H9 (cell line): ENCODE measurements around the gene RAP1GAP2. TPM values are rescaled to one million over a fixed set of nuclear protein-coding genes. Genes with fewer than 3 reads are reported as not detected.

Experiments
- DNase-seq: peaks from one replicate; pipeline ENCODE4 v3.0.0-alpha.2; 2017
- H2AFZ ChIP-seq: one replicate; pipeline ENCODE4 v1.6.1; 2013; ENCODE audit warnings: mild to moderate bottlenecking, low read length, control low read depth, moderate library complexity
- H2AK5ac ChIP-seq: 2 replicates; pipeline ENCODE4 v1.6.1; 2013; ENCODE audit warnings: low read length, control low read depth, mixed read lengths; ENCODE audit not compliant: insufficient read length
- H2BK120ac ChIP-seq: one replicate; pipeline ENCODE4 v1.6.1; 2013; ENCODE audit warnings: low read depth, mild to moderate bottlenecking, low read length, control low read depth, inconsistent platforms; ENCODE audit not compliant: poor library complexity, severe bottlenecking
- H2BK12ac ChIP-seq: 2 replicates; pipeline ENCODE4 v1.6.1; 2013; ENCODE audit warnings: low read length, control low read depth, mixed read lengths, low read depth; ENCODE audit not compliant: insufficient read length
- H2BK15ac ChIP-seq: 2 replicates; pipeline ENCODE4 v1.6.1; 2013; ENCODE audit warnings: low read depth, low read length, control low read depth
- H2BK20ac ChIP-seq: one replicate; pipeline ENCODE4 v1.6.1; 2013; ENCODE audit warnings: low read depth, mild to moderate bottlenecking, low read length, control low read depth, inconsistent platforms; ENCODE audit not compliant: poor library complexity, severe bottlenecking
- H2BK5ac ChIP-seq: 2 replicates; pipeline ENCODE4 v1.6.1; 2013; ENCODE audit warnings: low read length, control low read depth, mixed read lengths; ENCODE audit not compliant: insufficient read length
- H3K14ac ChIP-seq: 2 replicates; pipeline ENCODE4 v1.6.1; 2013; ENCODE audit warnings: low read length, control low read depth; ENCODE audit not compliant: insufficient read depth
- H3K18ac ChIP-seq: 2 replicates; pipeline ENCODE4 v1.6.1; 2013; ENCODE audit warnings: low read depth, mild to moderate bottlenecking, mixed read lengths, low read length, control low read depth; ENCODE audit not compliant: insufficient read length
- H3K23ac ChIP-seq: 2 replicates; pipeline ENCODE4 v1.6.1; 2013; ENCODE audit warnings: low read length, control low read depth, mixed read lengths, low read depth; ENCODE audit not compliant: insufficient read length
- H3K23me2 ChIP-seq: 2 replicates; pipeline ENCODE4 v1.6.1; 2013; ENCODE audit warnings: low read depth, mild to moderate bottlenecking, mixed read lengths, low read length, control low read depth; ENCODE audit not compliant: insufficient read length, poor library complexity, severe bottlenecking
- H3K27ac ChIP-seq: 2 replicates; pipeline ENCODE4 v1.5.1; 2013; ENCODE audit warnings: low read length, control low read depth, mixed read lengths, low read depth; ENCODE audit not compliant: insufficient read length
- H3K27me3 ChIP-seq: 2 replicates; pipeline ENCODE4 v1.6.1; 2013; ENCODE audit warnings: low read length, control low read depth, inconsistent platforms; ENCODE audit not compliant: insufficient read depth
- H3K4ac ChIP-seq: 2 replicates; pipeline ENCODE4 v1.6.1; 2013; ENCODE audit warnings: low read depth, mild to moderate bottlenecking, control low read depth, inconsistent platforms, low read length, moderate library complexity
- H3K4me1 ChIP-seq: 2 replicates; pipeline ENCODE4 v1.6.1; 2013; ENCODE audit warnings: low read length, control low read depth, inconsistent platforms; ENCODE audit not compliant: insufficient read depth
- H3K4me2 ChIP-seq: 2 replicates; pipeline ENCODE4 v1.6.1; 2013; ENCODE audit warnings: low read length, control low read depth, mixed read lengths; ENCODE audit not compliant: insufficient read length, insufficient read depth
- H3K56ac ChIP-seq: 2 replicates; pipeline ENCODE4 v1.6.1; 2013; ENCODE audit warnings: low read depth, mild to moderate bottlenecking, mixed read lengths, low read length, control low read depth; ENCODE audit not compliant: insufficient read length
- H3K79me1 ChIP-seq: 2 replicates; pipeline ENCODE4 v1.6.1; 2013; ENCODE audit warnings: low read depth, mild to moderate bottlenecking, moderate library complexity, low read length, control low read depth, inconsistent platforms; ENCODE audit not compliant: insufficient read depth, poor library complexity, severe bottlenecking
- H3K79me2 ChIP-seq: 2 replicates; pipeline ENCODE4 v1.6.1; 2013; ENCODE audit warnings: low read length, control low read depth, inconsistent platforms; ENCODE audit not compliant: insufficient read depth
- H3K9ac ChIP-seq: 2 replicates; pipeline ENCODE4 v1.6.1; 2013; ENCODE audit warnings: low read length, control low read depth, mixed read lengths; ENCODE audit not compliant: insufficient read length; ENCODE audit errors: extremely low read depth
- H3K9me3 ChIP-seq: one replicate; pipeline ENCODE4 v1.6.1; 2013; ENCODE audit warnings: low read depth, low read length, inconsistent platforms; ENCODE audit not compliant: control insufficient read depth
- H3T11ph ChIP-seq: one replicate; pipeline ENCODE4 v1.6.1; 2013; ENCODE audit warnings: mild to moderate bottlenecking, low read length, control low read depth, inconsistent platforms
- H4K20me1 ChIP-seq: one replicate; pipeline ENCODE4 v1.6.1; 2013; ENCODE audit not compliant: control insufficient read depth, insufficient read length, insufficient read depth
- H4K5ac ChIP-seq: 2 replicates; pipeline ENCODE4 v1.6.1; 2013; ENCODE audit warnings: low read depth, mild to moderate bottlenecking, mixed read lengths, low read length, control low read depth; ENCODE audit not compliant: insufficient read length
- H4K8ac ChIP-seq: replicated peaks from 2 replicates; pipeline ENCODE4 v1.6.1; 2013; ENCODE audit warnings: low read length, control low read depth, mixed read lengths, low read depth; ENCODE audit not compliant: insufficient read length
- H4K91ac ChIP-seq: 2 replicates; pipeline ENCODE4 v1.6.1; 2013; ENCODE audit warnings: low read depth, mild to moderate bottlenecking, moderate library complexity, mixed read lengths, low read length, control low read depth; ENCODE audit not compliant: insufficient read length
- H3K27ac Mint-ChIP-seq, 3 experiments: 2 replicates in 2 of 3; 3 replicates in 1 of 3; pipeline ENCODE4 v1.8.0; 2020 to 2021; ENCODE audit warnings: mixed read lengths in 3 of 3, mild to moderate bottlenecking in 1 of 3, moderate library complexity in 1 of 3
- H3K27me3 Mint-ChIP-seq: 2 replicates; pipeline ENCODE4 v1.8.0; 2021; ENCODE audit warnings: low read depth, mild to moderate bottlenecking, moderate library complexity, mixed read lengths
- H3K36me3 Mint-ChIP-seq, 3 experiments: 2 replicates in 2 of 3; 3 replicates in 1 of 3; pipeline ENCODE4 v1.8.0; 2020 to 2021; ENCODE audit warnings: low read depth in 3 of 3, mixed read lengths in 3 of 3; ENCODE audit not compliant: insufficient read depth in 1 of 3
- H3K4me1 Mint-ChIP-seq, 2 experiments: 2 replicates each; pipeline ENCODE4 v1.8.0; 2020; ENCODE audit warnings: mixed read lengths in 2 of 2
- H3K4me3 Mint-ChIP-seq, 2 experiments: 2 replicates in 1 of 2; 3 replicates in 1 of 2; pipeline ENCODE4 v1.8.0; 2020 to 2021; ENCODE audit warnings: mild to moderate bottlenecking in 2 of 2, mixed read lengths in 2 of 2, moderate library complexity in 1 of 2
- H3K9me3 Mint-ChIP-seq, 2 experiments: 2 replicates in 1 of 2; 3 replicates in 1 of 2; pipeline ENCODE4 v1.8.0; 2020; ENCODE audit warnings: mild to moderate bottlenecking in 2 of 2, mixed read lengths in 2 of 2, moderate library complexity in 1 of 2
- CTCF ChIP-seq: fragments of 200-600 bp; sonication (generic); conservative IDR thresholded peaks from 3 replicates; pipeline ENCODE4 v1.8.0; 2021; ENCODE audit warnings: antibody characterized with exemption, mild to moderate bottlenecking
- WGBS: extraction: QIAGEN DNeasy Blood & Tissue Kit; methylation state at CpG from one replicate; pipeline ENCODE4 v1.1.7; 2013; ENCODE audit warnings: missing lambda C conversion rate, low lambda C conversion rate, mixed read lengths; ENCODE audit not compliant: insufficient read length; ENCODE audit errors: extremely low coverage; 5-methylcytosine and 5-hydroxymethylcytosine counted together
- total RNA-seq: library from RNA; stranded (reverse); gene quantifications from 2 replicates; pipeline ENCODE4 v1.2.1, GENCODE V29; 2021

The RAP1GAP2 gene
- total RNA-seq, 1 experiment from 2014 or later, result 33.8 TPM

DNA sequence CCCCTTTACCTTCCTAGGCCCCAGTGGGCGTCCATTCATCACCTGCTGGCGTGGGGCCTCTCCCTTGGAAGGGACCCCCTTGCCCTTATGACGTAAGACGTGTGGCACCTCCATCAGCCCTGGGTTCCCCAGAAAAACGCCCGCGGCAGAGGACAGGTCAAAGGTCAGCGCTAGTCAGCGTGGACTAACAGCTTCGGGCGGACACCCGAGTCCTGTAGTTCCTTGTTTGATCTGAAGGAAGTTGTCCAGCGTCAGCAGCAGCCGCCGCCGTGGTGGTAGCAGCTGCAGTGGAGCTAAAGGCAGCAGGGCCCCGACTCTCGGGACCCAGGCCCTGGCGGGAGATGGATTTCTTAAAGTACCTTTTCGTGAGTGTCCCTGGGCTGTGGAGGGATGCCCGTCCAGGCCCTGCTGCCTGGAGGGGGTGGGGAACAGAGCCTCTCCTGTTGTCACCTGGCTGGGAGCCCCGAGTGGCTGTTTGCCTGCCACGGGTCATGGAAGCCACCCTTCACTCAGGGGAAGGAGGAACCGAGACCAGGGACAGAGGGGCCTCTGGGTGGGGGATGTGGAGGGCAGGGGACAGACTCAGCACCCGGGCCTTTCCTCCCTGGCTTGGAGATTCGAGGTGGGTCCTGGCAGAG is 143.6 kb downstream of the RAP1GAP2 start:
- Histone ChIP-seq H3K14ac (no peak overlapping the region), H2AFZ (no peak overlapping the region), H3K23ac (no peak overlapping the region), H3K18ac (no peak overlapping the region), H3K27me3 (no peaks in the 10 kb centered on the region), H3T11ph (no peak overlapping the region), H2BK20ac (no peak overlapping the region), H3K27ac (no peak overlapping the region), H4K20me1 (peaks cover 3% of the 10 kb centered on the region), H3K56ac (no peak overlapping the region), H3K23me2 (no peaks in the 10 kb centered on the region), H3K79me1 (no peaks in the 10 kb centered on the region), H3K4me2 (no peak overlapping the region), H2AK5ac (no peak overlapping the region), H4K91ac (no peak overlapping the region), H4K8ac (no peak overlapping the region), H3K9me3 (no peaks in the 10 kb centered on the region), H4K5ac (no peak overlapping the region), H2BK15ac (no peak overlapping the region), H3K4me1 (no peaks in the 10 kb centered on the region), H3K4ac (no peak overlapping the region), H2BK120ac (no peak overlapping the region), H3K79me2 (no peaks in the 10 kb centered on the region), H2BK12ac (no peak overlapping the region), H2BK5ac (no peak overlapping the region), H3K9ac (no peak overlapping the region)
- H3K9me3 Mint-ChIP-seq, result no peaks in the 10 kb centered on the region
- no CpG with 5 or more reads among the region's 26 CpGs for WGBS
- H3K27me3 Mint-ChIP-seq, result no peaks in the 10 kb centered on the region
- peaks cover 11 to 13% of the 10 kb centered on the region in 2 experiments for H3K4me1 Mint-ChIP-seq
- TF ChIP-seq CTCF, result no peak
- DNase-seq, result peak; percentile 36
- H3K27ac Mint-ChIP-seq, result peak overlapping the region in 1 of 3 experiments; percentile 68; a peak in 1 of 7 replicates
- peaks cover 0 to 3% (median 2%) of the 10 kb centered on the region in 3 experiments; a peak in 4 of 7 replicates for H3K36me3 Mint-ChIP-seq
- H3K4me3 Mint-ChIP-seq, result no peak overlapping the region
